ENCODE measurements around the gene METTL3. TPM values are rescaled to one million over a fixed set of nuclear protein-coding genes. Genes with fewer than 3 reads are reported as not detected.
A peak's percentile ranks its signal among the peaks of the same experiment; 100 is the strongest.

The METTL3 gene
- total and polyA plus RNA-seq, 2 of the 13 experiments (the other 11 are each of a cell fraction or from before 2014, with no cell fraction given) = 123 to 130 TPM

DNA sequence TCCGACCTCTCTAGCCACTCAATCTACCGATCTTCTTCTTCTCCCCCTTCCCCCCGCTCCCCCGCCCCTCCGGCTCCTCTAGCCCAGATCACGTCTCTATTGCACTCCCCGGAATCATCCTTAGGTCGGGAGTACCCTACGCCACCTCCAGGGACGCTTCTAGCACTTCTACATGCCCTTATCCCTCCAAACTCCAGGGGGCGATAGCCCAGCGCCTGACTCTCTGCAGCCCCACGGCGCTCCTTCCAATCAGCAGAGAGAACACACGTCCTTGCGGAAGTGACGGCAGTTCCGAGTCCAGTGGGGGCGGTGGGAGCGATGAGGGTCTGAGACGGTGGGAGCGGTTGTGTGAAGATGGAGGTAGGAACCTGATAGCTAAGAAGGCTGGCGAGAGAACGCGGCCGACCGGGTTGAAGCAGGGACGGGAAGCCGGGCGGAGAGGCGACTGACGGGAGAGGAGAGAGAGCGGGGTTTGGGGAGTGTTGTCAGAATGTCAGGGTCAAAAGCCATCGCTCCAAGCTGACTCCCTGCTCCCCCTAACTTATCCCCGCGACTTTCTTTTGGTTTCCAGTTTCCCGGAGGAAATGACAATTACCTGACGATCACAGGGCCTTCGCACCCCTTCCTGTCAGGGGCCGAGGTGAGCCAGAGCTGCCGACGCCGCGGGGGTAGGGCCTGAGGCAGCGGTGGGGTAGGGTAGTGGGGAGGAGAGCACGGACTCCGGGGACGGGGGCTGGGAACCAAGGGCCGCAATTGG is 34.0 kb downstream of the METTL3 start, which contains the start of the genes RAB2B and TOX4 (continued):
- TF ChIP-seq ZSCAN30 (CRISPR knock-in tag; IDR thresholded peaks at IDR 0.05) (no peak), ZNF878 (CRISPR knock-in tag; IDR thresholded peaks at IDR 0.05) (peak; percentile 72; the same call in 1 of the 2 replicates), NCOR1 (IDR thresholded peaks at IDR 0.05; ENCODE audit: borderline replicate concordance, low read length) (peak; percentile 21; the same call in 1 of the 2 replicates), ZNF703 (CRISPR knock-in tag; IDR thresholded peaks at IDR 0.05; ENCODE audit: borderline replicate concordance) (no peak), ZFP36 (IDR thresholded peaks at IDR 0.05; ENCODE audit: borderline replicate concordance, low read depth, low read length, partially characterized antibody) (no peak), SMYD3 (CRISPR knock-in tag; IDR thresholded peaks at IDR 0.05) (no peak), EP300 (IDR thresholded peaks at IDR 0.05; ENCODE audit: low read depth in 2 of 2, low read length in 2 of 2) (peak; percentile 14 to 50; a peak in 2 of 4 replicates), EP300 (CRISPR knock-in tag; IDR thresholded peaks at IDR 0.05; ENCODE audit: borderline replicate concordance) (peak; percentile 53; the same call in 1 of the 2 replicates), TCF7L2 (IDR thresholded peaks at IDR 0.05; ENCODE audit: low read depth, low read length) (no peak), ZNF619 (CRISPR knock-in tag; IDR thresholded peaks at IDR 0.05) (peak; percentile 100; the same call in 1 of the 2 replicates), RELA (CRISPR knock-in tag; IDR thresholded peaks at IDR 0.05) (peak; percentile 47; the same call in 1 of the 2 replicates), ZNF720 (CRISPR knock-in tag; IDR thresholded peaks at IDR 0.05) (no peak), SNAI1 (CRISPR knock-in tag; IDR thresholded peaks at IDR 0.05; ENCODE audit: borderline replicate concordance) (0 out of 2 replicates have a peak, but pooled peaks have one; percentile 56), TOPORS (CRISPR knock-in tag; IDR thresholded peaks at IDR 0.05) (no peak), EEA1 (CRISPR knock-in tag; IDR thresholded peaks at IDR 0.05; ENCODE audit: borderline replicate concordance) (no peak), HNF4A (CRISPR knock-in tag; IDR thresholded peaks at IDR 0.05) (peak; percentile 77)
- TF ChIP-seq, protein P1, sequence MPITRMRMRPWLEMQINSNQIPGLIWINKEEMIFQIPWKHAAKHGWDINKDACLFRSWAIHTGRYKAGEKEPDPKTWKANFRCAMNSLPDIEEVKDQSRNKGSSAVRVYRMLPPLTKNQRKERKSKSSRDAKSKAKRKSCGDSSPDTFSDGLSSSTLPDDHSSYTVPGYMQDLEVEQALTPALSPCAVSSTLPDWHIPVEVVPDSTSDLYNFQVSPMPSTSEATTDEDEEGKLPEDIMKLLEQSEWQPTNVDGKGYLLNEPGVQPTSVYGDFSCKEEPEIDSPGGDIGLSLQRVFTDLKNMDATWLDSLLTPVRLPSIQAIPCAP (CRISPR knock-in tag; IDR thresholded peaks at IDR 0.05; ENCODE audit: low read depth) = no peak; the same call in 1 of the 2 replicates
- TF ChIP-seq, protein P2, sequence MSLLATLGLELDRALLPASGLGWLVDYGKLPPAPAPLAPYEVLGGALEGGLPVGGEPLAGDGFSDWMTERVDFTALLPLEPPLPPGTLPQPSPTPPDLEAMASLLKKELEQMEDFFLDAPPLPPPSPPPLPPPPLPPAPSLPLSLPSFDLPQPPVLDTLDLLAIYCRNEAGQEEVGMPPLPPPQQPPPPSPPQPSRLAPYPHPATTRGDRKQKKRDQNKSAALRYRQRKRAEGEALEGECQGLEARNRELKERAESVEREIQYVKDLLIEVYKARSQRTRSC (CRISPR knock-in tag; IDR thresholded peaks at IDR 0.05; ENCODE audit: low read depth) = 0 out of 2 replicates have a peak, but pooled peaks have one; percentile 39
- TF ChIP-seq, protein P3, sequence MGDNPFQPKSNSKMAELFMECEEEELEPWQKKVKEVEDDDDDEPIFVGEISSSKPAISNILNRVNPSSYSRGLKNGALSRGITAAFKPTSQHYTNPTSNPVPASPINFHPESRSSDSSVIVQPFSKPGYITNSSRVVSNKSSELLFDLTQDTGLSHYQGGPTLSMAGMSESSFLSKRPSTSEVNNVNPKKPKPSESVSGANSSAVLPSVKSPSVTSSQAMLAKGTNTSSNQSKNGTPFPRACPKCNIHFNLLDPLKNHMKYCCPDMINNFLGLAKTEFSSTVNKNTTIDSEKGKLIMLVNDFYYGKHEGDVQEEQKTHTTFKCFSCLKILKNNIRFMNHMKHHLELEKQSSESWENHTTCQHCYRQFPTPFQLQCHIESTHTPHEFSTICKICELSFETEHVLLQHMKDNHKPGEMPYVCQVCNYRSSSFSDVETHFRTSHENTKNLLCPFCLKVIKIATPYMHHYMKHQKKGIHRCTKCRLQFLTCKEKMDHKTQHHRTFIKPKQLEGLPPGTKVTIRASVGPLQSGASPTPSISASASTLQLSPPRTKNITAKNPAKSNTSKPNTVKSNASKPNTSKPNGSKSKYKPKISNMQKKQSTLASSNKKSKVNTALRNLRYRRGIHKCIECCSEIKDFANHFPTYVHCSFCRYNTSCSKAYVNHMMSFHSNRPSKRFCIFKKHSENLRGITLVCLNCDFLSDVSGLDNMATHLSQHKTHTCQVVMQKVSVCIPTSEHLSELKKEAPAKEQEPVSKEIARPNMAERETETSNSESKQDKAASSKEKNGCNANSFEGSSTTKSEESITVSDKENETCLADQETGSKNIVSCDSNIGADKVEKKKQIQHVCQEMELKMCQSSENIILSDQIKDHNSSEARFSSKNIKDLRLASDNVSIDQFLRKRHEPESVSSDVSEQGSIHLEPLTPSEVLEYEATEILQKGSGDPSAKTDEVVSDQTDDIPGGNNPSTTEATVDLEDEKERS (CRISPR knock-in tag; IDR thresholded peaks at IDR 0.05) = no peak
- TF ChIP-seq, protein P4, sequence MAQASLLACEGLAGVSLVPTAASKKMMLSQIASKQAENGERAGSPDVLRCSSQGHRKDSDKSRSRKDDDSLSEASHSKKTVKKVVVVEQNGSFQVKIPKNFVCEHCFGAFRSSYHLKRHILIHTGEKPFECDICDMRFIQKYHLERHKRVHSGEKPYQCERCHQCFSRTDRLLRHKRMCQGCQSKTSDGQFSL (CRISPR knock-in tag; IDR thresholded peaks at IDR 0.05) = 0 out of 2 replicates have a peak, but pooled peaks have one; percentile 16
- TF ChIP-seq, protein P5, sequence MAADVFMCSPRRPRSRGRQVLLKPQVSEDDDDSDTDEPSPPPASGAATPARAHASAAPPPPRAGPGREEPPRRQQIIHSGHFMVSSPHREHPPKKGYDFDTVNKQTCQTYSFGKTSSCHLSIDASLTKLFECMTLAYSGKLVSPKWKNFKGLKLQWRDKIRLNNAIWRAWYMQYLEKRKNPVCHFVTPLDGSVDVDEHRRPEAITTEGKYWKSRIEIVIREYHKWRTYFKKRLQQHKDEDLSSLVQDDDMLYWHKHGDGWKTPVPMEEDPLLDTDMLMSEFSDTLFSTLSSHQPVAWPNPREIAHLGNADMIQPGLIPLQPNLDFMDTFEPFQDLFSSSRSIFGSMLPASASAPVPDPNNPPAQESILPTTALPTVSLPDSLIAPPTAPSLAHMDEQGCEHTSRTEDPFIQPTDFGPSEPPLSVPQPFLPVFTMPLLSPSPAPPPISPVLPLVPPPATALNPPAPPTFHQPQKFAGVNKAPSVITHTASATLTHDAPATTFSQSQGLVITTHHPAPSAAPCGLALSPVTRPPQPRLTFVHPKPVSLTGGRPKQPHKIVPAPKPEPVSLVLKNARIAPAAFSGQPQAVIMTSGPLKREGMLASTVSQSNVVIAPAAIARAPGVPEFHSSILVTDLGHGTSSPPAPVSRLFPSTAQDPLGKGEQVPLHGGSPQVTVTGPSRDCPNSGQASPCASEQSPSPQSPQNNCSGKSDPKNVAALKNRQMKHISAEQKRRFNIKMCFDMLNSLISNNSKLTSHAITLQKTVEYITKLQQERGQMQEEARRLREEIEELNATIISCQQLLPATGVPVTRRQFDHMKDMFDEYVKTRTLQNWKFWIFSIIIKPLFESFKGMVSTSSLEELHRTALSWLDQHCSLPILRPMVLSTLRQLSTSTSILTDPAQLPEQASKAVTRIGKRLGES (CRISPR knock-in tag; IDR thresholded peaks at IDR 0.05; ENCODE audit: borderline replicate concordance) = no peak
